Kidney capillary endothelial cell (primary cell): ENCODE results near the gene KREMEN2.

Source experiments
- DNase-seq: peaks from one replicate; pipeline ENCODE4 v3.0.0-alpha.2; 2018; ENCODE audit warnings: low spot score

KREMEN2 gene

GRCh38 chr16:2980227-2981176 lies 16.4 kb downstream of the KREMEN2 start, which contains the start of gene PKMYT1:
TSS of gene PKMYT1 (minus strand) at chr16:2980446. CDS start at chr16:2979657, 789 bp downstream.
- DNase-seq = peak; percentile 90

- no peak for DNase-seq
These were observed 17.3 kb downstream of the KREMEN2 start for GRCh38 chr16:2981177-2981898.

- DNase-seq = no peak
These were observed 17.8 kb downstream of the KREMEN2 start for GRCh38 chr16:2981899-2982250.

- DNase-seq = no peak
These were observed 18.3 kb downstream of the KREMEN2 start for GRCh38 chr16:2982402-2982801.

- peak; percentile 65 for DNase-seq
These were observed 19.6 kb downstream of the KREMEN2 start for GRCh38 chr16:2983706-2984136.

GRCh38 chr16:2985462-2985861 lies 21.4 kb downstream of the KREMEN2 start:
- DNase-seq = no peak

- DNase-seq = no peak
These were observed 21.8 kb downstream of the KREMEN2 start for GRCh38 chr16:2985893-2986355.

- no peak for DNase-seq
These were observed 22.6 kb downstream of the KREMEN2 start for GRCh38 chr16:2986623-2987188.

GRCh38 chr16:2987286-2987685 lies 23.2 kb downstream of the KREMEN2 start:
- DNase-seq = no peak

- no peak for DNase-seq
These were observed 23.8 kb downstream of the KREMEN2 start for GRCh38 chr16:2987833-2988232.

GRCh38 chr16:2988590-2989099 lies 24.6 kb downstream of the KREMEN2 start:
- no peak for DNase-seq

GRCh38 chr16:2990891-2991290 lies 26.8 kb downstream of the KREMEN2 start:
- no peak for DNase-seq

- no peak for DNase-seq
These were observed 27.6 kb downstream of the KREMEN2 start for GRCh38 chr16:2991566-2992261.

- no peak for DNase-seq
These were observed 28.5 kb downstream of the KREMEN2 start for GRCh38 chr16:2992383-2993081.

- DNase-seq = no peak
These were observed 32.2 kb downstream of the KREMEN2 start for GRCh38 chr16:2996298-2996697.

- no peak for DNase-seq
These were observed 35.9 kb downstream of the KREMEN2 start for GRCh38 chr16:2999929-3000328.

- DNase-seq = no peak
These were observed 36.5 kb downstream of the KREMEN2 start for GRCh38 chr16:3000540-3000939.

GRCh38 chr16:3001316-3001715 lies 37.2 kb downstream of the KREMEN2 start:
- no peak for DNase-seq

GRCh38 chr16:3003582-3004270 lies 39.7 kb downstream of the KREMEN2 start:
- peak; percentile 99 for DNase-seq

GRCh38 chr16:3004319-3004718 lies 40.2 kb downstream of the KREMEN2 start:
- no peak for DNase-seq
